ENCODE measurements around the gene EGFL7.

Gene EGFL7

GRCh38 chr9:136656183-136656738, 6.5 kb upstream of the EGFL7 start:
- DNase-seq (ENCODE audit: extremely low spot score): no peak
- ChIA-PET POLR2A (no interaction called here), CTCF (interaction anchor here (0.7 to 2.8 kb wide), 3 partner anchors 16 to 25 kb away, joined by 3 to 14 read pairs (median 3); no protein-coding TSS in a partner anchor)
- TF ChIP-seq, protein P1, sequence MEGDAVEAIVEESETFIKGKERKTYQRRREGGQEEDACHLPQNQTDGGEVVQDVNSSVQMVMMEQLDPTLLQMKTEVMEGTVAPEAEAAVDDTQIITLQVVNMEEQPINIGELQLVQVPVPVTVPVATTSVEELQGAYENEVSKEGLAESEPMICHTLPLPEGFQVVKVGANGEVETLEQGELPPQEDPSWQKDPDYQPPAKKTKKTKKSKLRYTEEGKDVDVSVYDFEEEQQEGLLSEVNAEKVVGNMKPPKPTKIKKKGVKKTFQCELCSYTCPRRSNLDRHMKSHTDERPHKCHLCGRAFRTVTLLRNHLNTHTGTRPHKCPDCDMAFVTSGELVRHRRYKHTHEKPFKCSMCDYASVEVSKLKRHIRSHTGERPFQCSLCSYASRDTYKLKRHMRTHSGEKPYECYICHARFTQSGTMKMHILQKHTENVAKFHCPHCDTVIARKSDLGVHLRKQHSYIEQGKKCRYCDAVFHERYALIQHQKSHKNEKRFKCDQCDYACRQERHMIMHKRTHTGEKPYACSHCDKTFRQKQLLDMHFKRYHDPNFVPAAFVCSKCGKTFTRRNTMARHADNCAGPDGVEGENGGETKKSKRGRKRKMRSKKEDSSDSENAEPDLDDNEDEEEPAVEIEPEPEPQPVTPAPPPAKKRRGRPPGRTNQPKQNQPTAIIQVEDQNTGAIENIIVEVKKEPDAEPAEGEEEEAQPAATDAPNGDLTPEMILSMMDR (IDR thresholded peaks at IDR 0.05; ENCODE audit: control extremely low read depth, extremely low read depth, low read depth, missing control alignments): no peak

GRCh38 chr9:136656795-136657611, 5.7 kb upstream of the EGFL7 start:
- CTCF ChIA-PET: interaction anchor here (0.7 to 2.8 kb wide), 3 partner anchors 15 to 25 kb away, joined by 3 to 14 read pairs (median 3); no protein-coding TSS in a partner anchor
- TF ChIP-seq, protein P1 (IDR thresholded peaks at IDR 0.05; ENCODE audit: control extremely low read depth, extremely low read depth, low read depth, missing control alignments): no peak
- no peak for DNase-seq (ENCODE audit: extremely low spot score)

GRCh38 chr9:136657974-136658848, 4.5 kb upstream of the EGFL7 start:
- DNase-seq (ENCODE audit: extremely low spot score): no peak
- TF ChIP-seq, protein P1 (IDR thresholded peaks at IDR 0.05; ENCODE audit: control extremely low read depth, extremely low read depth, low read depth, missing control alignments): no peak
- ChIA-PET POLR2A (no interaction called here), CTCF (interaction anchor here (2.8 kb wide), 1 partner anchor 14 kb away, joined by 14 read pairs; no protein-coding TSS in a partner anchor)

More at GRCh38 chr9:136656795-136657611, 5.7 kb upstream of the EGFL7 start:
- POLR2A ChIA-PET: no interaction called here

DNA sequence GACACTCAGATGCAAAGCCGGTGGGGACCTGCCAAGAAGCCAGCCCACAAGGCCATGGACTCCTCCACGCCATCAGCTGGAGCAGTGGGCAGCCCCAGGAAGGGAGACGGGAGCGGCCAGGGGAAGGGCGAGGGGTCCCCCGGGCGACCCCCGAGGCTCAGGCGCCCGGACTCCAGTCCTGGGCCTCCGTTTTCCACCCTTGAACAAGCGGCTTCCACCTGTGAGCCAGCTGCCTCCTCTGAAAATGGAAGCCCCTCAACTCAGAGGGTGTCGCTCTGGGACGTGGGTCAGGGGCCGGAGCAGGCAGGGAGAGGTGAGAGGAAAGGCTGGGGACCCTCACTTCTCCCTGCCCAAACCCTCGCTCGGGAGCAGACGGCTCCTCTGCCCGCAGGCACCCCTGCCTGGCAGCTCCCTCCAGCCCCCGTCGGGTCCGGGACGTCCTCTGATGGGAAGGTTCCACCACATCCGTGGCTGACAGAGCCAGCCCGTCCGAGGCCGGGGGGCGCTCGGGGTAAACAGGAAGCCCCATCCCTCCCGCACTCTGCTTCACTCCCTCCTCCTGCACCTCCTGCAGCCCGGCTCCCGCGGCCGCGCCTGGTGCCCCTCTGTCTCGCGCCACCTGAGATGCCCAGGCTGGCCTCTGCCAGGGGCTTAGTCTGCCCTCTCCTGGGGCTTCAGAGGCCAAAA, 3.7 kb upstream of the EGFL7 start:
- POLR2A ChIA-PET: no interaction called here
- TF ChIP-seq, protein P1 (IDR thresholded peaks at IDR 0.05; ENCODE audit: control extremely low read depth, extremely low read depth, low read depth, missing control alignments): no peak
- no peak for DNase-seq (ENCODE audit: extremely low spot score)
- CTCF ChIA-PET: no interaction called here

GRCh38 chr9:136659861-136660784, 2.6 kb upstream of the EGFL7 start:
- POLR2A ChIA-PET: no interaction called here
- CTCF ChIA-PET: interaction anchor here (3.2 kb wide), 1 partner anchor 12 kb away, joined by 16 read pairs; no protein-coding TSS in a partner anchor
- no peak for DNase-seq (ENCODE audit: extremely low spot score)
- TF ChIP-seq, protein P1 (IDR thresholded peaks at IDR 0.05; ENCODE audit: control extremely low read depth, extremely low read depth, low read depth, missing control alignments): no peak

Data from GM10248 (cell line).